Upper lobe of left lung (tissue), 4 donors: ENCODE results near the gene FCRLA.

Experiments
- CTCF ChIP-seq, 6 experiments: fragments of 450-650 bp in 4 of 6; fragments of 200-600 bp in 2 of 6; sonication (generic) in 2 of 6; IDR thresholded peaks; one replicate each; pipeline ENCODE4 v1.5.1; 2016 to 2019; ENCODE audit warnings: antibody characterized with exemption in 6 of 6
- EP300 ChIP-seq, 4 donors: sonication (generic); formaldehyde crosslinking; IDR thresholded peaks; one replicate each; pipeline ENCODE4 v1.5.1; 2017; ENCODE audit warnings: antibody characterized with exemption in 4 of 4, control low read depth in 2 of 4

- TF ChIP-seq CTCF (IDR thresholded peaks at IDR 0.05), result no peak
- TF ChIP-seq EP300 (IDR thresholded peaks at IDR 0.05), result no peak
Observed at GRCh38 chr1:161727256-161727924, 20.4 kb downstream of the FCRLA start.
